Stimulated activated CD4-positive, alpha-beta T cell treated with anti-CD3 and anti-CD28 coated beads, Interleukin-15, amount 100 ng/mL, for 1 hour (primary cell): ENCODE measurements around the gene SLC16A3.
"Not testable (repeated sequence)": the region's sequence is repeated elsewhere in the genome, so short reads cannot be mapped to it uniquely, and the experiment has no call there.

Experiments
- DNase-seq, 2 donors: peaks; one replicate each; pipeline ENCODE4 v3.0.0-alpha.2; 2020; ENCODE audit warnings: low read depth in 1 of 2, low spot score in 1 of 2

Gene SLC16A3

DNA sequence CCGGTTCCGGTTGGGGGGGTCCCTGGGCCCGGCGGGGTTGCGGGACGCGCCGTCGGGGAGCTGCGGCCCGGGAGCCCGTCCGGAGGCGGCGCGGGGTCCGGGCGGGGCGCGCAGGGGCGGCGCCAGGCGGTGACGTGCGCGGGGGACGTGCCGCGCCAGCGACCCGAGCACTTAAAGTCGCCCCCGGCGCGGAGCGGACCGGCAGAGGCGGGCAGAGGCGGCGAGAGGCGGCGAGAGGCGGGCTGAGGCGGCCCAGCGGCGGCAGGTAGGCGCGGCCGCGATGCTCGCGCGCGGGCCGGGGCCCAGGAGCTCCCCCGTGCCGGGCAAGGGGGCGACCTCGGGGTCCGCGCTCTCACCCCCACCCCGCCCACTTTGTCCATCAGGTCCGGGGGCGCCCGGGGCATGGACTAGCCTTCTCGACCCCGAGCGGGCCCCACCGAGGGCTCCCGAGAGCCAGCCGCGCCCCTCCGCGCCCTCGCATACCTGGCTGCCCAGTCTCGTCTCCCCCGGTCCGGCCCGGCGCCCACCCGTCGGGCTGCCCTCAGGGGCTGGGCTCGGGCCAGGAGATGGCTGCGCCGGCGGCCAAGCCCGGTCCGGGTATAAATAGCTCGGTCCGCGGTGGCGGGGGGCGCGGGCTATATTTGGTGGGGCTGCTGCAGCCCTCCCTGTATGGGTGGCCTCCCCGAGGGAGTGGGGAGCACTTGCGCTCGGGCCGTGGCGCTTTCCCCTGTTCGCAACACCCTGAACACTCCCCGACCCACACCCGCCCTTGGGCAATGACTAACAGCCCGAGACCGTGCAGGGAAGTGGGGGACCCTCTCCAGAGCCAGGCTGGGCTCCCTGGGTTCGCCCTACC lies at the start of gene SLC16A3:
TSS of gene SLC16A3 (plus strand) at position 201 of the 856 bp plus-strand sequence. CDS start 6,967 bp downstream, outside the sequence.
- peak in 1 of 2 donors; percentile 50 for DNase-seq

GRCh38 chr17:82179412-82179811 lies 49.4 kb upstream of the SLC16A3 start:
- no peak for DNase-seq

- DNase-seq: no peak
These were observed 48.8 kb upstream of the SLC16A3 start for GRCh38 chr17:82179946-82180475.

DNA sequence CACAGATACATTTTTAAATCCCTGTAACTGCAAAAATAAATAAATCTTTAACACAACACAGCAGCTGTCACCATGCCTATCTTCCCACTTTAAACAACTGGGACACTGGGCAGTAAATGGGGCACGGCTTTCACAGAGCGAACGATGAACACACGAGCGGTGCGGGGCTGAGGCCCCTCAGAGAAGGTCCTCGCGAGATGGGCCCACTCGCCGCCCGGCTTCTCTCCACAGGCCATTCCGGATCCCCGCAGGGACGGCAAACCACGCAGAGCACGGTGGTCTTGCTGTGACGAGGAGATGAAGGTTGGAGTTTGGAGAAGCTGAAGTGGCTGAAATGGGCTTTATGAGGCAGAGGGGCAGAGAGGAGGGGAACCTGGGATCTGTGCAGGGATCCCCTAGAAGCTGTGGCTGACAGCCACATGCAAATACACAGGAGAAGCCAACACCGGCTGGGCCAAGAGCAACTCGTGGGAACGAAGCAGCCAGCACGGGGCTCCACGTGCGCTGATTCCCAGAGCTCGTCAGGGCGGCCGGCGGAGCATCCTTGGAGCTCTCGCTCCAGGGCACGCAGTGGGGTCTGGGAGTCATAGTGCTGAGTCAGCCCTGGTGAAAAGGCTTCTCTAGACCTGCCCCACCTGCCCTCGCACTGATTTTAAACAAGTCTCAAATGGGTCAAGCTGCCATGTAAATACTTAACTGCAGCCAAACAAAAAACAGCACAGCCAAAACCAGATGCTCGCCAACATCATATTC lies 47.9 kb upstream of the SLC16A3 start:
- no peak for DNase-seq

DNA sequence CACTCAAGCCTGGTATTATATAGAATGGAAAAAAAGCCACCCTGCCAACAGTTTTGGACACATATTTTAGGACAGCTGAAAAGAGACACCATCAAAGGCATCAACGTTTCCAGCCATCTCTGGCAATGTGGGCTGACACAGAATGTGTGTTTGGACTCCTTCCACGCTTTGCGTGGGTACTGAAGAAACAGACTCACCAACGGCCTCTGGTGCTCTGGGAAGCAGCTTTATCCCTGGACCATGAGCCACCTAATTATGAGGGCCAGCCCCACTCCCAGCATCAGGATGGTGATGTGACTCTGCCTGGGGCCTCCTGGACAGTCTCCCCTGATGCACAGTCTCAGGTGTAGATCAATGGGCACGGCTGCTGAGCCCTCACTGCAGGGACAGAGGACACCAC lies 44.1 kb upstream of the SLC16A3 start:
- DNase-seq: no peak

DNA sequence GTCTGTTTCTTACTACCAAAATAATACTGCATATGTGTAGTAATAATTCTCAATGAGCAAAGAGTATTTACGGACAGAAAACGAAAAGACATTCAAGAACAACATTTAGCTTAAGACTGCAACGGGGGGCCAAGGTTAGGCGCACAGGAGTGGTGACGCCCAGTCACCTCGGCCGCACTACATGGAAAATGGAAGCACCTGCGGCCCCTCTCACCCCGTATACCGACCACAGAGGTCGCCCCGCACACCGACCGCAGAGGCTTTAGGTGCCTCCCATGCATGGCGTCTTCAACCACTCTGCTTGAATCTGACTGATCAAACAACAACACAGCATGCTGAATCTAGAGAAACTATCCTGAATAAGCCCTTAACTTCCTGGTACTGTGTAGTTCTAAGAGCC lies 42.6 kb upstream of the SLC16A3 start:
- no peak for DNase-seq

- no peak for DNase-seq
These were observed 41.3 kb upstream of the SLC16A3 start for GRCh38 chr17:82187500-82187899.

DNA sequence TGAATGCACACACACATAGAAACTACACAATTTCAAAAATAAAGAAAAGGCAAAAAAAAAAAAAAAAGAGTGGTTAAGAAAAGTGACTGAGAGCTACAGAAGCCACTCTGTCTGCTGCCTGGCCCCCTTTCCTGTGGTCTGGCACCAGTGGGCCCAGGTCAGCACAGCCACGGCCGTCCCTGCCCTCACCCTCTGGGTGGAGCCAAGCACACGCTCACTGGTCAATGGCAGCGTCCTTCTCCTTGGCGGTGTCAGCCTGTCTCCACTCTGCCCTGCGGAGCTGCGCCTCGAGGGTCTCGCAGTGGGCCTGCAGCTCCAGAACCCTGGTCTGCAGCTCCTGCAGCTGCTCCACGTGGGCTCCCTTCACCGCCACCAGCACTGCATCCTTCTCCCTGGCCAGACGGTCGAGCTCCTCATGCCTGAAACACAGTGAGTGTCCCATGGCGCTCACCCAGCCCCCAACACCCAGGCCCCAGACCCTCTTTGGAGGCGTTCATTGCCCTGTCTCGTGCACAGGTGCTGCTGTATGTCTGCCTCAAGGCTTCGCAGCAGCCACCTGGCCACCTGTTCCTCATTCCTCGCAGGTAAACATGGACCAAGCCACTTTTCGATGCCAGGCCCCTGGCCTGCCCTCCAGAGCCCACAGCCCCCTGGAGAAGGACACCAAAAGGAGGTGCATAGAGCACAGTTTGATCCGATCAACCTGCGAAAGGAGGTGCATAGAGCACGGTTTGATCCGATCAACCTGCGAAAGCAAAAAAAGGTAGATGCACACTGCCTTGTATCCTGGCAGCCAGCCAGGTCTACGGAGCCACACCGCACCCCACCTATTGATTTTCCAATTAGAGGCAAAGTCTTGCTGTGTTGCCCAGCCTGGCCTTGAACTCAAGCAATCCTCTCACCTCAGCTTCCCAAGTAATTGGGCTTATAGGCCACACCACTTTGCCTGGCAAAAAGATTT lies 40.6 kb upstream of the SLC16A3 start:
- DNase-seq: no peak

DNA sequence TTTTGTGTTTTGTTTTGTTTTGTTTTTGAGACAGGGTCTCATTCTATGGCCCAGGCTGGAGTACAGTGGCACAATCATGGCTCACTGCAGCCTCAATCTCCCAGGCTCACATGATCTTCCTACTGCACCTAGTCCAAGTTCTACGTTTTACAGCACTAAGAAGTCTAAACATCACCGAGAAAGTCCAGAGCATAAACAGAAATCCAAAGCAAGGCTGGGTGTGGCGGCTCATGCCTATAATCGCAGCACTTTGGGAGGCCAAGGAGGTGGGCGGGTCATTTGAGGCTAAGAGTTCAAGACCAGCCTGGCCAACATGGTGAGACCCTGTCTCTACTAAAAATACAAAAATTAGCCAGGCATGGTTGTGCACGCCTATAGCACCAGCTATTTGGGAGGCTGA lies 35.8 kb upstream of the SLC16A3 start:
- DNase-seq: not testable (repeated sequence)

GRCh38 chr17:82193520-82194220 lies 35.2 kb upstream of the SLC16A3 start:
- DNase-seq: no peak

DNA sequence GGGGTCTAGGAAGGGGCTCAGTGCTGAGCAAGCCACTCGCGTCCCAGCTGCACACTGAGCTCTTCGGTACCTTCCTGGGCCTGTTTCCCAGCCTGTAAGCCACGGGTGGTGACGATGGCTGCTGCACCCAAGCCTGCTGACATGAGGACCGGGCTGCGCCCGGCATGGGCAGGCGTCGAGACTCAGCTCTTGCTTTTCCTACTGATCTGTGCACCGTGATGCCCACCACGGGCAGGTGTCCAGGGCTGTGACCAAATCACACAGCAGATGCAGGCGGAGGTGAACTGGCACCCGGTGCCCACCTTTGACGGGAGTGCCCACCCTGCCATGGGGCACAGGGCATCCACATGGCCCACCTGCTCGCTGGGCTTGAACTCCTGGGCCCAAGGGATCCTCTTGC lies 34.1 kb upstream of the SLC16A3 start:
- no peak for DNase-seq

- no peak for DNase-seq
These were observed 32.9 kb upstream of the SLC16A3 start for GRCh38 chr17:82195675-82196672.

DNA sequence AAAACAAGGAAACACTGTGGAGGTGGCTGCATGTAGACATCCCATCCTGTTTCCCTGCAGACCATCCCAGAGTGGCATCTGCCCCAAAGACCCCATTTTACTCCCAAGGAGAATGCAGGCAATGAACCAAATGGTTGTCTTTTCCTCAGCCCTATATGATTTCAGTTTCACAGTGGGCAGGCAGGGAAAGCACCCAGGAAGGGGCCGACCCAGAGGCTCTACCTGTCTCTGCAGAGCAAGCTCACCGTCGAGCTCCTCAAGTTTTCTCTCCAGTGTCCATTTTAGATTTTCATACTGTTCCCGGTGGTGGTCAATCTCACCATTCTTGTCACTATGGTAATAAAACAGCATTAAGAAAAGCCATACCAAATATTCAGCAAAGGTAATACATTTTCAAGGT lies 30.8 kb upstream of the SLC16A3 start:
- no peak for DNase-seq

DNA sequence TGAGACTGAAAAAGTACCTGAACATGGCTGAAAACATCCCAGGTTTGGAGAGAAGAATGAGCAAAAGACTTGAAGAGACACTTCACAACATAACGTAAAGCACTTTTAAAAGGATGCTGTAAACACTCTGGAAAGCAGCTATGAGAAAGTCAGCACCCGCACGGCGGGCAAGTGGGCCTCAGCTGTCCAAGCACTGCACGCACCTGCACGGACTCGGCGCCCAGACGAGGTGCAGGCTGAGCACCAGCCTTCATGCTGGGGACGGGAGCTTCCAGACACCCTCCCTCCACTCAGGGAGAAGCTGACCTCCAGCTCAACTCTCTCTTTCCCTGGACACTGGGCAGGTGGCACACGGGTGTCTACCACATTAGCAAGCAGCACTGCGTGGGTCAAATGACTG lies 29.3 kb upstream of the SLC16A3 start:
- no peak for DNase-seq

GRCh38 chr17:82200135-82200534 lies 28.7 kb upstream of the SLC16A3 start:
- no peak for DNase-seq

- DNase-seq: peak in 1 of 2 donors; percentile 32
These were observed 27.9 kb upstream of the SLC16A3 start for GRCh38 chr17:82200743-82201497.

GRCh38 chr17:82201498-82201910 lies 27.3 kb upstream of the SLC16A3 start:
- no peak for DNase-seq

GRCh38 chr17:82202981-82203380 lies 25.9 kb upstream of the SLC16A3 start:
- no peak for DNase-seq
